Fibroblast of skin of abdomen (primary cell): ENCODE results near the gene BRINP1.
"Not testable (repeated sequence)": the region's sequence is repeated elsewhere in the genome, so short reads cannot be mapped to it uniquely, and the experiment has no call there.

Experiments used
- DNase-seq: peaks from one replicate; pipeline ENCODE4 v3.0.0-alpha.2; 2013

The BRINP1 gene

GRCh38 chr9:119184265-119184936 is 184.8 kb downstream of the BRINP1 start:
- no peak for DNase-seq

GRCh38 chr9:119181561-119181960 is 187.7 kb downstream of the BRINP1 start:
- no peak for DNase-seq

- DNase-seq, result no peak
Measured at GRCh38 chr9:119180897-119181296, 188.3 kb downstream of the BRINP1 start.

DNA sequence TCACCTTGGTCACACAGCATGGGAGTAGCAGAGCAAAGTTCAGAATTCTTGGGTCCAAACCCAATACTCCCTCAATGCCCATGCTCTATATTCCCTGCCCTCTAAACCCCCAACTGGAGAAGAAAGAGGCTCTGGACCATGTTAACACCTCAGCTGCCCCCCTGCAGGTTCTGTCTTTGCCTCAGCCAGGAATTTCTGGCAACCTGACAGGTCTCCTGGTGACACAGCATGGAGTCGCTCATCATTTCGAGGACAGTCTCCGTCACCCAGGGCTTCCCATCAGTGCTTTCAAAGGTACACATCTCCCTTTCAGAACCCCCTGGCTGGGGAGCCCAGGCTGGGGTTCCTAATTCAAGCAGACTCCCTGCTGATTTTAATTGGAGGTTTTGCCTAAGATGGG is 189.5 kb downstream of the BRINP1 start:
- no peak for DNase-seq

DNA sequence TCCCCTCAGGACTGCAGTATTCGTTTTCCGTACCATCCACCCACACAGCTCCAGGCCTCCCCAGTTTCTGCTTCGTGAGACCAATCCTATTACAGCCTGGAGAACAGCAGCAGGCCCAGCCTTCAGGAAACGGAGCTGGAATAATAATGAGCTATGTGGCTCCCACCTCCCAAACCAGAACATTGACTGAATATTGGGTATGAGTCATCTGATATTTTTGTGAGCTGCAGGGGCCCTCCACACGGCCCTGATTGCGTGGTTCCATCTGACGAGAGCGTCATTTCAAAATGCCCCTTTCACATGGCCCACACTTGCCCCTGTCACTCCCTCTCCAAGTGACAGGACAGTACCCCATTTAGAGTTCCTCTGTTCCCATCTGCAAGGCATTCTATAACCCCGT is 192.0 kb downstream of the BRINP1 start:
- no peak for DNase-seq

DNA sequence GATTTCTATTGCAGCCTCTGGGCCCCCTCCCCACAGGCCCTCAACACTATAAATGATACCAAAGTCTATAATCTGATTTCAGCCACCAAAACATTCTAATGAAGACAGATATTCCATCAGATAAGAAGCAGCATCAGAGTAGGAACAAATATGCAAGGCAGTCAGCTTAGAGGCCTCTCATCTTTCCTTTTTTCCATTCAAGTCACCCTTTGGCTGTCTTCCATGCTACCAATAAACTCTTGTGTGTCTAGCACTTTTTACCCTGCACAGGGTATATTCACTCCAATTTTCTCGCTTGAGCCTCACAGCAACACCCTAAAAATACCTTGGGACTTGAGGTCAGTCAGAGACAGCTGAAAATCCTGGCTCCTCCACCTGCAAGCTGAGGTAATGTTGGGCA is 193.7 kb downstream of the BRINP1 start:
- DNase-seq, result no peak

DNA sequence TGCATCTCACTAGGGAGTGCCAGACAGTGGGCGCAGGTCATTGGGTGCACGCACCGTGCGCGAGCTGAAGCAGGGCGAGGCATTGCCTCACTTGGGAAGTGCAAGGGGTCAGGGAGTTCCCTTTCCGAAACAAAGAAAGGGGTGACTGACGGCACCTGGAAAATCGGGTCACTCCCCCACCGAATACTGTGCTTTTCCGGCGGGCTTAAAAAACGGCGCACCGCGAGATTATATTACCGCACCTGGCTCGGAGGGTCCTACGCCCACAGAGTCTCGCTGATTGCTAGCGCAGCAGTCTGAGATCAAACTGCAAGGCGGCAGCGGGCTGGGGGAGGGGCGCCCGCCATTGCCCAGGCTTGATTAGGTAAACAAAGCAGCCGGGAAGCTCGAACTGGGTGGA is 200.0 kb downstream of the BRINP1 start:
- DNase-seq, result not testable (repeated sequence)

DNA sequence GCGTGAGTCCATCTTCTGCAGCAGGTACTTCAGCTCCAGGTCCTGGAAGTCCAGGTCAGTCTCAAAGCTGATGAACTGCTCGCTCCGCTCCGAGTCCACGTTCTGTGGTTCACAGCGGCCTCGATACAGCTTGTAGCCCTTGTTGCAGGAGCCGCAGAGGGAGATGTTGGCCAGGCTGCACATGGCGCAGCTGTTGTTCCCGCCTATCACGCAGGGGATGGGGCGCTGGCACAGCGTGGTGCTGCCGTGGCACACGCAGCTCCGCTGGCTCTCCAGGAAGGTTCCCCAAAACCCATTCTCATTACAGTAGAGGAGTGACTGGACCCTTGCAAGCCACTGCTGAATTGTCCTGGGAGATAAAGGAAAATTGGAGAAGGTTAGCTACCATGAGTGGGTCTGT is 201.4 kb downstream of the BRINP1 start:
- no peak for DNase-seq

DNA sequence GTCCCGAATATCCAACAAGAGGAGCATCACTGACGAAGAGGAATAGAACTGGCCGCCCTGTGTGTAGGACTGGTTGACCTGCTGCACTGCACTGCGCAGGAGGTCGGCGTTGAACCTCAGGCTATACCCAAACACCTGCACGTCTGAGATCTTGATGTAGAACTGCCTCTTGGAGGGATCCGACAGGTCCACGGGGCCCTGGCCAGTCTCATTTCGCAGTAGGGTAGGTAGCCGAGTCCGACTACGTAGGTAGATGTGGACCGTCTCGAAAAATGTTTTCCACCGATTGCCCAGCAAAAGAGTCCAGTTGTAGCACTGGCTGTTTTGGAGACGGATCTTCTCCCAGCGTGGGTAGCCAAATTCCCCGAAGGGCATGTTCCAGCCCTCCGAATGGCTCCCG is 202.0 kb downstream of the BRINP1 start:
- DNase-seq, result no peak

DNA sequence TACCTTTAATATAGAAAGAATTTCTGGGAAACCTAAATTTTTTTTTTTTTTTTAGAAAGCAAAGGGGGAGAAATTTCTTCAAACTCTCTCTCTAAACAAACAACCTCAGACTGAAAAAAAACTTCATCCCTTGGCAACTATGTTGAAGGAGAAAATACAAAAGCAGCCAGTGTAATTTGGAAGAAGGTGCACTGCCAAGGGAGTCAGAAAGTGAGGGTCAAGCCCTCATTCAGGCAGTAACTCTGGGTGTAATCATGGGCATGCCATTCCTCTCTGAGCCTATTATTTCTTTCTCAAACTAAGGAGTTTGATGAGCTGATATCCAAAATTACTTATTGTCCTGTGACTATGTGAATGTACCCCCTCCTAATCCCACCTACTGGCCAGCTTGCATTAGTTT is 203.1 kb downstream of the BRINP1 start:
- no peak for DNase-seq

GRCh38 chr9:119165131-119165530 is 204.1 kb downstream of the BRINP1 start:
- DNase-seq, result no peak

DNA sequence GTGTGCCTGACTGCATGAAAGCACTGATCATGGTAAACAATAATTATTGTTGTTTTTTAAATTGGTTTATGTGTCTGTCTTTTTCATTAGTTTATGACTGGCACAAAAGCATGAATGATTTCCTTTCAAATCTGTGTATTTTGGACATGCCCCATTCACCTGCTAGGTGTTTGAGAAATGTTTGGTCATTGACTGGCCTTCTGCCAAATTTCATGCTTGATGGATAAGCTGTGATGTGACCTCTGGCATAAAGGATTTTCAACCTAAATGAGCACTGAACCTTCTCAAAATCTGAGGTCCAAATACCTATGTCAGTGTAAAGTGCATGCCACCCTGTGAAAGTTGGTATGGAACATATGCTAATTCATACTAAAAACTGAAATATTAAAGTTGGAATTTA is 204.5 kb downstream of the BRINP1 start:
- DNase-seq, result no peak

DNA sequence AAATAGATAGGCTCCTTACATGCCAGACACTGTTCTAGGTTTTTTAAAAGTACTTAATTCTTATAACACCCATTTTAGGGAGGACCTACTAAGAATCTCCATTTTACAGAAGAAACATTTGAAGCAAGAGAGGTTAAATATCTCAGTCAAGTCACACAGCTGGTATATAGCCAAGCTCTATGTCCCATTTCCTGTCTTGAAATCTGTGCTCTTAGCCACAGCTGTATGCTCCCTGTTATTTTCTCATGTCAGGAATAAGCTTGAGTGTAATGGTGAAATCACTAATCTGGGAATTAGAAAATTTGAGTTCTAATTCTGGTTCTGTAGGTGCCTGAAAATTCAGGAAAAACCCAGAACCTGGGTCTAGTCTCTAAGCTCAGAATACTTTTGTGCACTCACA is 208.7 kb downstream of the BRINP1 start:
- no peak for DNase-seq

DNA sequence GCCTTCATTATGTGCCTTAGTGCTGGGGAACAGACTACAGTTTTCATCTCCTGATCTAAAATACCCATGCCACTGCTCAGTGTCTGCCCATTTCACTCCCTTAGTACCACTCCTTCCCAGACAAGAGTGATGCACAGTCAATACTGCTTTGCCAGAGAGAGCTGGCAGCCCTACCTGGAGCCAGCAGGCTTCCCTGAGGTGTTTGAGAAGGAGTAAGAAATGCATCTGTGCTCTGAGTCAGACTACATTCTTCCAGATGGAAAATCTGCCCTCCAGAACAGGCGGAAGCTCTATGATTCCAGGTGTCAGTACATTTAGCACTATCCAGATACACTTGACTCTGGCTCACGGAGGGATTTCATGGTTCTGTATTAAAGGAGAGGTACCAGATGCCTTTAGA is 209.8 kb downstream of the BRINP1 start:
- DNase-seq, result no peak

DNA sequence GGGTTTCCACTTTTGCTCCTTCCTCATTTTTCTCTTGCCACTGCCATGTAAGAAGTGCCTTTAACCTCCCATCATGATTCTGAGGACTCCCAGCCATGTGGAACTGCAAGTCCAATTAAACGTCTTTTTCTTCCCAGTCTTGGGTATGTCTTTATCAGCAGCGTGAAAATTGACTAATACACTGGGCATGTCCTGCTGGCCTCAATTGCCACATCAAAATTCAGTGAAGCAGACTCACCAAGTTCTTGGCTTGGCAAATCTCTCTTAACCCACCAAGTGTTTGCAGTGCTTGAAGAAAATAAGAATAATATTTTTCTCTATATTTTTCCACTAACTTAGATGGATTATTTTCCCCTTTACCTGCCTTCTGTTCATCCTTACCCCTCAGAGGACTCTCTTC is 212.0 kb downstream of the BRINP1 start:
- no peak for DNase-seq

GRCh38 chr9:119156354-119156753 is 212.9 kb downstream of the BRINP1 start:
- DNase-seq, result no peak

- DNase-seq, result no peak
Measured at GRCh38 chr9:119154527-119154926, 214.7 kb downstream of the BRINP1 start.

GRCh38 chr9:119153402-119153801 is 215.8 kb downstream of the BRINP1 start:
- no peak for DNase-seq

GRCh38 chr9:119148855-119149254 is 220.4 kb downstream of the BRINP1 start:
- no peak for DNase-seq

GRCh38 chr9:119137479-119137878 is 231.8 kb downstream of the BRINP1 start:
- DNase-seq, result no peak

DNA sequence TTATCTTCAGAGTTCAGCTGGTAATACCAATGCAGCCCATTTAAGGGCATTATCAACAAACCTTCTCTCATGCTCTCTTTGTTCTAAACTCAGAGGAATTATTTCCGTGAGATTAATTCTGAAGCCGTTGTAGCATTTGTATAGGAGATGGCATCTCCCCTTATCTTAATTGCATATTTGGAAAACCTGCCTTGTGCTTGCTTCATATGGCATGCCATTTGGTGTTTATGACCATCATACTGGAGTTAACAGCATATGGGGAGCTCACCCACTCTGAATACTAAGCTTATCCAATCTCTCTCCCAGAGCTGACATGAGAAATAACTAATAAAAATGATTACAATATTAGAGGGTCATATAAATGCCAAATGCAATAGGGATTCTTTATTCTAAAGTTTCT is 243.2 kb downstream of the BRINP1 start:
- DNase-seq, result no peak

- no peak for DNase-seq
Measured at GRCh38 chr9:119121899-119122298, 247.3 kb downstream of the BRINP1 start.

GRCh38 chr9:119117409-119117808 is 251.8 kb downstream of the BRINP1 start:
- no peak for DNase-seq
